Skin epidermis (tissue), 12 donors: ENCODE measurements around the gene AGAP9.
"Not testable (repeated sequence)": the region's sequence is repeated elsewhere in the genome, so short reads cannot be mapped to it uniquely, and the experiment has no call there.

Source experiments
- H3K27ac ChIP-seq, 21 experiments: fragments of 200-600 bp; sonication (generic) in 11 of 21; one replicate each; pipeline ENCODE4 v1.5.0; 2020; ENCODE audit warnings: mild to moderate bottlenecking in 3 of 21, inconsistent platforms in 2 of 21, moderate library complexity in 2 of 21
- H3K4me3 ChIP-seq, 7 experiments: fragments of 200-600 bp; sonication (generic) in 2 of 7; one replicate each; pipeline ENCODE4 v1.5.0; 2020; ENCODE audit warnings: inconsistent platforms in 2 of 7, mild to moderate bottlenecking in 2 of 7, moderate library complexity in 1 of 7

AGAP9 gene

GRCh38 chr10:47491600-47491999 lies 31.8 kb downstream of the AGAP9 start, which contains the start of gene FAM25G:
Gene FAM25G (minus strand): TSS chr10:47491700. CDS start chr10:47491674, 26 bp downstream.
- H3K4me3 ChIP-seq, H3K27ac ChIP-seq: not testable (repeated sequence)

- not testable (repeated sequence) for H3K4me3 ChIP-seq, H3K27ac ChIP-seq
Observed at GRCh38 chr10:47489630-47490029, 33.8 kb downstream of the AGAP9 start.

GRCh38 chr10:47485943-47486342 lies 37.5 kb downstream of the AGAP9 start:
- H3K27ac ChIP-seq, H3K4me3 ChIP-seq: not testable (repeated sequence)

GRCh38 chr10:47484786-47485185 lies 38.7 kb downstream of the AGAP9 start:
- H3K4me3 ChIP-seq = not testable (repeated sequence)
- H3K27ac ChIP-seq = peak overlapping the region in 1 of 21 experiments; percentile 65

GRCh38 chr10:47483923-47484322 lies 39.5 kb downstream of the AGAP9 start, which contains the start of gene ANXA8:
Gene ANXA8 (minus strand): TSS chr10:47484115. CDS start chr10:47483933, 182 bp downstream.
- H3K4me3 ChIP-seq = peak within 1 kb of the TSS in 3 of 7 experiments; percentile 15 to 16 (median 15)
- peak within 1 kb of the TSS in 8 of 21 experiments; percentile 31 to 76 (median 66) for H3K27ac ChIP-seq

- peak overlapping the region in 2 of 21 experiments; percentile 57 to 65 for H3K27ac ChIP-seq
- not testable (repeated sequence) for H3K4me3 ChIP-seq
Observed at GRCh38 chr10:47482367-47482766, 41.1 kb downstream of the AGAP9 start.

- H3K27ac ChIP-seq = peak overlapping the region in 9 of 21 experiments; percentile 44 to 66 (median 61)
Observed at GRCh38 chr10:47481768-47482181, 41.7 kb downstream of the AGAP9 start.

GRCh38 chr10:47481182-47481766 lies 42.2 kb downstream of the AGAP9 start:
- not testable (repeated sequence) for H3K4me3 ChIP-seq
- H3K27ac ChIP-seq = peak overlapping the region in 6 of 21 experiments; percentile 44 to 66 (median 63)

More at GRCh38 chr10:47481768-47482181, 41.7 kb downstream of the AGAP9 start:
- not testable (repeated sequence) for H3K4me3 ChIP-seq

- not testable (repeated sequence) for H3K4me3 ChIP-seq, H3K27ac ChIP-seq
Observed at GRCh38 chr10:47480133-47480532, 43.3 kb downstream of the AGAP9 start.

- H3K4me3 ChIP-seq, H3K27ac ChIP-seq: not testable (repeated sequence)
Observed at GRCh38 chr10:47478114-47478513, 45.3 kb downstream of the AGAP9 start.

GRCh38 chr10:47477078-47477477 lies 46.4 kb downstream of the AGAP9 start:
- not testable (repeated sequence) for H3K27ac ChIP-seq, H3K4me3 ChIP-seq

- H3K4me3 ChIP-seq, H3K27ac ChIP-seq: not testable (repeated sequence)
Observed at GRCh38 chr10:47475101-47475500, 48.3 kb downstream of the AGAP9 start.

GRCh38 chr10:47473516-47473915 lies 49.9 kb downstream of the AGAP9 start:
- not testable (repeated sequence) for H3K4me3 ChIP-seq, H3K27ac ChIP-seq

- not testable (repeated sequence) for H3K27ac ChIP-seq, H3K4me3 ChIP-seq
Observed at GRCh38 chr10:47472647-47473046, 50.8 kb downstream of the AGAP9 start.

GRCh38 chr10:47472072-47472471 lies 51.4 kb downstream of the AGAP9 start:
- H3K27ac ChIP-seq, H3K4me3 ChIP-seq: not testable (repeated sequence)

- not testable (repeated sequence) for H3K4me3 ChIP-seq, H3K27ac ChIP-seq
Observed at GRCh38 chr10:47468731-47469528, 54.5 kb downstream of the AGAP9 start.

GRCh38 chr10:47467957-47468356 lies 55.5 kb downstream of the AGAP9 start:
- H3K27ac ChIP-seq, H3K4me3 ChIP-seq: not testable (repeated sequence)

GRCh38 chr10:47467458-47467857 lies 56.0 kb downstream of the AGAP9 start:
- H3K4me3 ChIP-seq, H3K27ac ChIP-seq: not testable (repeated sequence)

- peak overlapping the region in 2 of 21 experiments; percentile 35 to 59 for H3K27ac ChIP-seq
- not testable (repeated sequence) for H3K4me3 ChIP-seq
Observed at GRCh38 chr10:47465216-47465917, 58.1 kb downstream of the AGAP9 start.
